KMS-11 (cell line): ENCODE results near the gene GALNT2.

Experiments used
- H2AFZ ChIP-seq: fragments of 200-600 bp; sonication (generic); 2 replicates; pipeline ENCODE4 v1.6.1; 2016; ENCODE audit warnings: antibody characterized with exemption, mixed run types, low read depth
- H3K27ac ChIP-seq: fragments of 200-600 bp; sonication (generic); 2 replicates; pipeline ENCODE4 v1.6.1; 2016; ENCODE audit warnings: mild to moderate bottlenecking, mixed run types
- H3K27me3 ChIP-seq: fragments of 200-600 bp; sonication (generic); 2 replicates; pipeline ENCODE4 v1.6.1; 2017; ENCODE audit warnings: mild to moderate bottlenecking, low read depth, mixed run types, moderate library complexity; ENCODE audit not compliant: insufficient read depth
- H3K36me3 ChIP-seq: fragments of 200-600 bp; sonication (generic); 2 replicates; pipeline ENCODE4 v1.6.1; 2017; ENCODE audit warnings: mild to moderate bottlenecking, mixed run types; ENCODE audit not compliant: insufficient read depth
- H3K4me1 ChIP-seq: fragments of 200-600 bp; sonication (generic); 2 replicates; pipeline ENCODE4 v1.6.1; 2016; ENCODE audit warnings: mild to moderate bottlenecking, low read depth, mixed run types; ENCODE audit not compliant: poor library complexity, severe bottlenecking
- H3K4me2 ChIP-seq: fragments of 200-600 bp; sonication (generic); 2 replicates; pipeline ENCODE4 v1.7.0; 2016; ENCODE audit warnings: mild to moderate bottlenecking, mixed run types
- H3K4me3 ChIP-seq: fragments of 200-600 bp; sonication (generic); IDR thresholded peaks from 2 replicates; pipeline ENCODE4 v1.6.1; 2017; ENCODE audit warnings: low read depth, low read length, mixed read lengths; ENCODE audit not compliant: insufficient read depth
- H3K79me2 ChIP-seq: fragments of 200-600 bp; sonication (generic); 2 replicates; pipeline ENCODE4 v1.6.1; 2016; ENCODE audit warnings: low read depth, mixed run types; ENCODE audit not compliant: insufficient read depth
- H3K9ac ChIP-seq: fragments of 200-600 bp; sonication (generic); 2 replicates; pipeline ENCODE4 v1.6.1; 2016; ENCODE audit warnings: mild to moderate bottlenecking, mixed run types
- H4K20me1 ChIP-seq: fragments of 200-600 bp; sonication (generic); 2 replicates; pipeline ENCODE4 v1.6.1; 2016; ENCODE audit warnings: mild to moderate bottlenecking, mixed run types; ENCODE audit not compliant: insufficient read depth
- TF ChIP-seq, protein P1 (sequence below): fragments of 200-600 bp; sonication (generic); conservative IDR thresholded peaks from 2 replicates; pipeline ENCODE4 v1.6.1; 2017; ENCODE audit warnings: low read depth, mild to moderate bottlenecking, antibody characterized with exemption, low read length, moderate library complexity, mixed read lengths

Gene GALNT2

DNA sequence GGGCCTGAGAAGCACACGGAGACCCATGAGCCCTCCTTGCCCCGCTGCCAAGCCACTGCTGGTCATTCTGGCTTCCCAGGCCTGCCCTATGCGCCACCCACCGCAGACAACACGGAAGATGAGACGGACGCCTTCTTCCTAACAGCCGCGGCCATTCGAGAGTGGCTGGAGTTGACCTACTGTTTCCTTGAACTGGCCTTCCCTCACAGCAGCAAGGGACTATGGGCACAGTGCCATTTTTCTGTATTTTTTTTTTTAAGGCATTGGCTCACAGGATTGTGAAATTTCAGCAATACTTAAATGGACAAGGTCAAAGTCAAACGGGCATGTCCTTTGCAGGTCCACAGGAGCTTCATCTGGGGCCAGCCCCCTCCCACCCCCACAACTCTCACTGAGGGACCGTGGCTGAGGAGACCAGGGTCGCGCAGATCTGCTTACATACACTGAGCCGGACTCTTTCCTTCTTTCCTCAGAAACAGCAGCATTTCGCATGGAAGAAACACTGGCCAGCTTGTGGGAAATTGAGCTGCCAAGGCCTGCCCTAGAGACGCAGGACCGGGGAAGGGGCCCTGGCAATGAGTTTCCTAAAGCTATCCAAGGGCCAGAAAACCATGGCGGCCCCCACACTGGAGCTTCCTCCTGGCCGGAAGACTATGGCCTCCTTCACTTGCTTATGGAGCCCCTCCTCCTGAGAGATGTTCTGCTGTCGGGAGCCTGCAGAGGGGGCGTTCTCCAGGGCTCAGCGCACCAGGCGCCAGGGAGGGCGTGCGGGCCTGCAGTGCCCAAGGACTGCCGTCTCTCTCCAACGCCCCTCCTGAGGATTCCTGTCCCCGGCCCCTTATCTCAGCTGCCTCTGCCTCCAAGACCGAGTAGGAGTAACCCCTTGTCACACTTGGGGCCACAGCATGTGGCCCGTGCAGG, 260.2 kb downstream of the GALNT2 start:
- no peak overlapping the region for H3K9ac ChIP-seq
- no peaks in the 10 kb centered on the region for H3K4me1 ChIP-seq
- no peak overlapping the region for H3K4me2 ChIP-seq
- no peak overlapping the region for H2AFZ ChIP-seq
- no peaks in the 10 kb centered on the region for H3K36me3 ChIP-seq
- H3K27me3 ChIP-seq, result no peaks in the 10 kb centered on the region
- no peaks in the 10 kb centered on the region for H4K20me1 ChIP-seq
- H3K79me2 ChIP-seq, result no peaks in the 10 kb centered on the region
- no peak overlapping the region for H3K27ac ChIP-seq
- no peak overlapping the region for H3K4me3 ChIP-seq
- TF ChIP-seq, protein P1, sequence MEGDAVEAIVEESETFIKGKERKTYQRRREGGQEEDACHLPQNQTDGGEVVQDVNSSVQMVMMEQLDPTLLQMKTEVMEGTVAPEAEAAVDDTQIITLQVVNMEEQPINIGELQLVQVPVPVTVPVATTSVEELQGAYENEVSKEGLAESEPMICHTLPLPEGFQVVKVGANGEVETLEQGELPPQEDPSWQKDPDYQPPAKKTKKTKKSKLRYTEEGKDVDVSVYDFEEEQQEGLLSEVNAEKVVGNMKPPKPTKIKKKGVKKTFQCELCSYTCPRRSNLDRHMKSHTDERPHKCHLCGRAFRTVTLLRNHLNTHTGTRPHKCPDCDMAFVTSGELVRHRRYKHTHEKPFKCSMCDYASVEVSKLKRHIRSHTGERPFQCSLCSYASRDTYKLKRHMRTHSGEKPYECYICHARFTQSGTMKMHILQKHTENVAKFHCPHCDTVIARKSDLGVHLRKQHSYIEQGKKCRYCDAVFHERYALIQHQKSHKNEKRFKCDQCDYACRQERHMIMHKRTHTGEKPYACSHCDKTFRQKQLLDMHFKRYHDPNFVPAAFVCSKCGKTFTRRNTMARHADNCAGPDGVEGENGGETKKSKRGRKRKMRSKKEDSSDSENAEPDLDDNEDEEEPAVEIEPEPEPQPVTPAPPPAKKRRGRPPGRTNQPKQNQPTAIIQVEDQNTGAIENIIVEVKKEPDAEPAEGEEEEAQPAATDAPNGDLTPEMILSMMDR, result no peak

DNA sequence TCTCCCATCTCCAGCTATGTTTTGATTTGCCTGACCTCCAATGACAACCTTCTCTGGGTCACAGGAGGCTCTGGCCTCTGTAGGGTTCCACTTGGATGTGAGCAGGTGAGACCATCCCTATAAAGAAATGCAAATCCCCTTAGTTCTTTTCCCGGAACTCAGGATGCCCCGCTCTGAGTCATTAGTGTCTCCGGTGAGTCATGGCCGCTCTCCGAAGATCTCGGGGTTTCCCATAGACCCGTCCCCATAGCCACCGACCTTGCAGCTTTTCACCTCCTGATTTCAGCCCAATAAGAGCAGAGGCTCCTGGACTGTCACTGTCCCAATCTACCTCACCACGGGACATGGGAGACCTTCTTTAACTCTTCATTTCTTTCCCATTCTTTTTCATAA, 260.9 kb downstream of the GALNT2 start:
- Histone ChIP-seq H3K9ac (no peak overlapping the region), H3K4me2 (no peak overlapping the region), H3K4me1 (no peaks in the 10 kb centered on the region), H4K20me1 (no peaks in the 10 kb centered on the region), H3K27ac (no peak overlapping the region), H2AFZ (no peak overlapping the region), H3K36me3 (no peaks in the 10 kb centered on the region), H3K27me3 (no peaks in the 10 kb centered on the region), H3K4me3 (no peak overlapping the region), H3K79me2 (no peaks in the 10 kb centered on the region)
- TF ChIP-seq, protein P1, result no peak

DNA sequence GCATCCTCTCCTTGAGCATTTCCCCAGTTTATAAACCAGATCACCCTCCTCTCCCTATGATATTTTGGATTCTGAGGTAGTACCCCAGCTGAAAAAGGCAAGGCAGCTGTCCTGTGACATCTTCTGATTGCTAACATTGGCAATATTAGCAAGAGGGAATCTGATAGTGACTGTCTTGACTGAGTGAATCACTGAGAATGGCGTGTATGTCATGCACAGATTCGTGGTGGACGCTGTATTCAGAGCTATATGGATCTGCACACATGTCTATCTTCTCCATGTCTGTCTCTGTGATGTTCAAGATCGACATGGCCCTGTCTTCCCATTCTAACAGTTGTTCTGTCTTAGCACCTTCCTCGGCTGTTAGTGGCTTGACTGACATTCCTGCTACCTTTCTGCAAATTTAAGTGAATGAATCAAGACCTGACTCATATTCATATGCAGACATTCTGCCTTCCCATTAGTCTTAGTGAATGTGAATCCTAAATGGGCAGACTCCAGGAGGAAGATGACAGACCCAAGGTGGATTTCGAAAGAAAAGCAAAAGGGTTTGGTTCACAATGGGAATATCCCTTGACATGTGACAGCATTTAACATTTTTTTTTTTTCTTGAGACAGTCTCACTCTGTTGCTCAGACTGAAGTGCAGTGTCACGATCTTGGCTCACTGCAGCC, 261.4 kb downstream of the GALNT2 start:
- no peak overlapping the region for H3K27ac ChIP-seq
- no peaks in the 10 kb centered on the region for H3K36me3 ChIP-seq
- H3K27me3 ChIP-seq, result no peaks in the 10 kb centered on the region
- no peak overlapping the region for H3K9ac ChIP-seq
- no peak overlapping the region for H2AFZ ChIP-seq
- no peaks in the 10 kb centered on the region for H3K4me1 ChIP-seq
- no peaks in the 10 kb centered on the region for H4K20me1 ChIP-seq
- no peak overlapping the region for H3K4me3 ChIP-seq
- TF ChIP-seq, protein P1, result no peak
- no peaks in the 10 kb centered on the region for H3K79me2 ChIP-seq
- no peak overlapping the region for H3K4me2 ChIP-seq

DNA sequence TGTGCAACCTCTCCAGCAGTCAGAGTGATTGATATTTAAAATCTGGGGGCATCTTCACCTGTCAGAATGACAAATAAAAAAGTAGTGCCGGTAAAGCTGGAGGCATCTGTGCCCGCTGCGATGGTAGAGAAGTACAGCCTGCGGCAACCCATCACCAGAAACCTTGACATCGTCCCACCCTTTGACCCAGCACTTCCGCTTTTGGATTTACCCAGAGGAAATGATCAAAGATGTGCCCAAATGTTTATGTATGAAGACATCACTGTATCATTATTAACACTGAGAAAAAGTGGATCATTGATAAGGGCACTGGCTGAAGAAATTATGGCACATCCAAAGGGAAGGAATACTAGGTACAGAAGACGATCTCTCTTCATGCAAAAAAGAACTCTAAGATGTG, 263.1 kb downstream of the GALNT2 start:
- no peak overlapping the region for H2AFZ ChIP-seq
- no peaks in the 10 kb centered on the region for H3K36me3 ChIP-seq
- H3K27ac ChIP-seq, result no peak overlapping the region
- no peak overlapping the region for H3K4me3 ChIP-seq
- no peaks in the 10 kb centered on the region for H3K4me1 ChIP-seq
- no peaks in the 10 kb centered on the region for H3K79me2 ChIP-seq
- TF ChIP-seq, protein P1, result no peak
- H3K4me2 ChIP-seq, result no peak overlapping the region
- no peaks in the 10 kb centered on the region for H4K20me1 ChIP-seq
- no peaks in the 10 kb centered on the region for H3K27me3 ChIP-seq
- H3K9ac ChIP-seq, result no peak overlapping the region
